DND-41 (cell line): ENCODE results near the gene AUTS2.

Source experiments
- ATAC-seq: fragments of 200-7000 bp; cut with Tn5 transposase; 3 replicates; pipeline ENCODE4 v1.9.1; 2021; ENCODE audit warnings: low read depth; ENCODE audit not compliant: insufficient read depth
- DNase-seq: peaks from one replicate; pipeline ENCODE4 v3.0.0-alpha.2; 2020
- H2AFZ ChIP-seq: 2 replicates; pipeline ENCODE4 v1.6.0; 2012; ENCODE audit warnings: low read depth, low read length
- H3K27ac ChIP-seq: 2 replicates; pipeline ENCODE4 v1.5.1; 2012; ENCODE audit warnings: low read length, inconsistent platforms
- H3K27me3 ChIP-seq: fragments of 200-600 bp; sonication (generic); 2 replicates; pipeline ENCODE4 v1.6.0; 2012; ENCODE audit warnings: low read length, mild to moderate bottlenecking, inconsistent platforms; ENCODE audit not compliant: insufficient read depth, poor library complexity
- H3K36me3 ChIP-seq: 2 replicates; pipeline ENCODE4 v1.5.1; 2012; ENCODE audit warnings: low read length, inconsistent platforms; ENCODE audit not compliant: insufficient read depth
- H3K4me1 ChIP-seq: 2 replicates; pipeline ENCODE4 v1.5.1; 2012; ENCODE audit warnings: mild to moderate bottlenecking, low read length; ENCODE audit not compliant: insufficient read depth
- H3K4me2 ChIP-seq: 2 replicates; pipeline ENCODE4 v1.6.0; 2012; ENCODE audit warnings: mild to moderate bottlenecking, moderate library complexity, low read length, inconsistent platforms; ENCODE audit not compliant: insufficient read depth
- H3K4me3 ChIP-seq, 2 experiments: fragments of 200-600 bp in 1 of 2; shearing (Covaris generic) in 1 of 2; 2 replicates each; pipeline ENCODE4 v1.5.1; 2012 to 2016; ENCODE audit warnings: inconsistent platforms in 2 of 2, low read length in 2 of 2, mild to moderate bottlenecking in 2 of 2, low read depth in 1 of 2, moderate library complexity in 1 of 2
- H3K79me2 ChIP-seq: 2 replicates; pipeline ENCODE4 v1.6.0; 2012; ENCODE audit warnings: low read length, inconsistent platforms; ENCODE audit not compliant: insufficient read depth
- H3K9ac ChIP-seq: 2 replicates; pipeline ENCODE4 v1.6.0; 2012; ENCODE audit warnings: low read depth, mild to moderate bottlenecking, inconsistent platforms, low read length, moderate library complexity
- H3K9me3 ChIP-seq: 2 replicates; pipeline ENCODE4 v1.5.1; 2012; ENCODE audit warnings: low read length, moderate library complexity, mild to moderate bottlenecking, inconsistent platforms; ENCODE audit not compliant: insufficient read depth, severe bottlenecking
- H4K20me1 ChIP-seq: 2 replicates; pipeline ENCODE4 v1.6.0; 2012; ENCODE audit warnings: low read length; ENCODE audit not compliant: insufficient read depth
- EZH2 ChIP-seq: IDR thresholded peaks from 3 replicates; pipeline ENCODE4 v1.6.1; 2012; ENCODE audit warnings: borderline replicate concordance, low read depth, mild to moderate bottlenecking, moderate library complexity, low read length, inconsistent platforms; ENCODE audit not compliant: severe bottlenecking
- TF ChIP-seq, protein P1 (sequence below): IDR thresholded peaks from 2 replicates; pipeline ENCODE4 v1.5.1; 2012; ENCODE audit warnings: borderline replicate concordance, low read length, moderate library complexity, mild to moderate bottlenecking; ENCODE audit not compliant: poor library complexity, severe bottlenecking; ENCODE audit errors: extremely low read depth

Gene AUTS2

DNA sequence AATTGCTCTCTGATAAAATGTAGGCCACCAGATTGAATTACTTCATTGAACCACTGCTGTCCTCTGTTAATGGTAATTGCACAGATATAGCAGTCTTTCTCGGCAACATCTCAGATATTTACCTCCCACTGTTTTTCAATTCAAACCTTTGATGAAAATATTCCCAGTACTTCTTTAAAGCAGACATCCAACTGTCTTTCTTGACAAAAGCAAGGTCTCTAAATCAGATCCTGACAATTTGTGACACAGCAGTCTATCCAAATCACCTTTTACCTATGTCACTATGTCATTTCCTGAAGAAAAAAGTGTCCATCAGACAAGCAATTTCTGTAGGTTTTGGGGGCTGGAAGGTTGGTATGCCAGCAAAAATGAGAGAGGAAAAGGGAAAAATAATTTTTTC lies 555.7 kb downstream of the AUTS2 start:
- Histone ChIP-seq H3K27me3 (no peaks in the 10 kb centered on the region), H3K36me3 (no peaks in the 10 kb centered on the region), H3K9ac (no peak overlapping the region), H3K27ac (no peak overlapping the region), H3K4me2 (no peak overlapping the region), H3K4me1 (no peaks in the 10 kb centered on the region), H3K79me2 (no peaks in the 10 kb centered on the region), H4K20me1 (no peaks in the 10 kb centered on the region), H2AFZ (no peak overlapping the region), H3K4me3 (no peak overlapping the region), H3K9me3 (peaks cover 14% of the 10 kb centered on the region)
- no peak for TF ChIP-seq EZH2
- TF ChIP-seq, protein P1, sequence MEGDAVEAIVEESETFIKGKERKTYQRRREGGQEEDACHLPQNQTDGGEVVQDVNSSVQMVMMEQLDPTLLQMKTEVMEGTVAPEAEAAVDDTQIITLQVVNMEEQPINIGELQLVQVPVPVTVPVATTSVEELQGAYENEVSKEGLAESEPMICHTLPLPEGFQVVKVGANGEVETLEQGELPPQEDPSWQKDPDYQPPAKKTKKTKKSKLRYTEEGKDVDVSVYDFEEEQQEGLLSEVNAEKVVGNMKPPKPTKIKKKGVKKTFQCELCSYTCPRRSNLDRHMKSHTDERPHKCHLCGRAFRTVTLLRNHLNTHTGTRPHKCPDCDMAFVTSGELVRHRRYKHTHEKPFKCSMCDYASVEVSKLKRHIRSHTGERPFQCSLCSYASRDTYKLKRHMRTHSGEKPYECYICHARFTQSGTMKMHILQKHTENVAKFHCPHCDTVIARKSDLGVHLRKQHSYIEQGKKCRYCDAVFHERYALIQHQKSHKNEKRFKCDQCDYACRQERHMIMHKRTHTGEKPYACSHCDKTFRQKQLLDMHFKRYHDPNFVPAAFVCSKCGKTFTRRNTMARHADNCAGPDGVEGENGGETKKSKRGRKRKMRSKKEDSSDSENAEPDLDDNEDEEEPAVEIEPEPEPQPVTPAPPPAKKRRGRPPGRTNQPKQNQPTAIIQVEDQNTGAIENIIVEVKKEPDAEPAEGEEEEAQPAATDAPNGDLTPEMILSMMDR: no peak
- ATAC-seq: no peak
- DNase-seq: no peak

DNA sequence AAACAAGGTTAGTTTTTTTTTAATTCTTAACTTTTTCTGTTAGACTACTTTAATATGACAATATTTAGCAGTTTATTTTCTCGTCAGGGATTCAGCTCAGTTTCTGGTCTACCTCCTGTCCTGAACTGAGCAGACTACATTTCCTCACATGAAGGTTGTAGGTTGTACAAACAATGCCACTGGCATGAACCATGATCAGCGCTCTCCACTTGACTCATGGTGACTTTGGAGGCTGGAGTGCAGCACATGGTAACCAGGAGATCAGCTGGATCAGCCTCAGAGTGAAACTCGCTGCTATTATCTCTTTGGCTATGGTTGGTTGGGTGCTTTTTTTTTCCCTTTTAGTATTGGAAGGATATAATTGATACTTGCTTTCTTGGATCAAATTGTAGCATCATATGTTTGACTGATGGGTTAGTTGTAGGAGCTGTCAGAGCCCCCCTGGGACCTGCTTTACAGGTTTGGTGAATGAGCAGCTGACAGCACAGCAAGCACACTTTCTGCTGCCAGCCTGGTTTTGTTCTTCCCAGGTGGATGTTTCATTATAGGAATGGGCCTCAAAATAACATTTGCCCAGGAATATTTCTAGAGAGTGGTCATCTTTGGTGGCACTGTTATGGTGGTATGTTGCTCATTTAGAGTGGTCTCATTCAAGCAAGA lies 556.4 kb downstream of the AUTS2 start:
- ATAC-seq: no peak
- H3K4me3 ChIP-seq: no peak overlapping the region
- no peaks in the 10 kb centered on the region for H3K36me3 ChIP-seq
- H3K79me2 ChIP-seq: no peaks in the 10 kb centered on the region
- peaks cover 14% of the 10 kb centered on the region for H3K9me3 ChIP-seq
- no peak overlapping the region for H3K9ac ChIP-seq
- DNase-seq: no peak
- TF ChIP-seq, protein P1: no peak
- TF ChIP-seq EZH2: no peak
- H4K20me1 ChIP-seq: no peaks in the 10 kb centered on the region
- H3K4me2 ChIP-seq: no peak overlapping the region
- H3K27ac ChIP-seq: no peak overlapping the region
- H3K27me3 ChIP-seq: no peaks in the 10 kb centered on the region
- H3K4me1 ChIP-seq: no peaks in the 10 kb centered on the region
- H2AFZ ChIP-seq: no peak overlapping the region

DNA sequence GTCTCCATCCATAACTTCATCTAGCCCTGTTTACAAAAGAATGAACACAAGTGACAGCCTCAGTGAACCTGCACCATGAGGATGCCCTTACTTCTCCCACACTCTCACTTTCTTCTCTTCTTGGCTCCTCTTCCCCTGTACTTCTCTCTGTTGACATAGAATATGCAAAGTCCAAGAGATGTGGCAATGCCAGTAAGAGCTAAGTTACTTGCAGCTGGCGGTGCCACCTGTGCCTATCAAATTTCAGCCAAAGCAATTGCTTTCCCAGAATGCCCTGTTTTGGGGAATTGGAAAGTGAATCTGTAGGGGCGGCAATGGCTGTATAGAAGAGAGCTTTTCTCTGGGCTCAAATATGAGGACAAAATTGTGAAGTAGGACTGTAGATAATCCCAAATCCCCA lies 557.8 kb downstream of the AUTS2 start:
- no peak overlapping the region for H3K4me2 ChIP-seq
- no peaks in the 10 kb centered on the region for H3K27me3 ChIP-seq
- ATAC-seq: no peak
- no peak overlapping the region for H3K27ac ChIP-seq
- H3K4me3 ChIP-seq: no peak overlapping the region
- no peaks in the 10 kb centered on the region for H3K79me2 ChIP-seq
- H4K20me1 ChIP-seq: no peaks in the 10 kb centered on the region
- H2AFZ ChIP-seq: no peak overlapping the region
- H3K36me3 ChIP-seq: no peaks in the 10 kb centered on the region
- no peak for DNase-seq
- no peaks in the 10 kb centered on the region for H3K4me1 ChIP-seq
- no peak for TF ChIP-seq EZH2
- TF ChIP-seq, protein P1: no peak
- peaks cover 13% of the 10 kb centered on the region for H3K9me3 ChIP-seq
- H3K9ac ChIP-seq: no peak overlapping the region
